Pulmonary artery endothelial cell (primary cell): ENCODE results near the gene LYSMD1. TPM values are rescaled to one million over a fixed set of nuclear protein-coding genes. Genes with fewer than 3 reads are reported as not detected.
A peak's percentile ranks its signal among the peaks of the same experiment; 100 is the strongest.

Experiments used
- DNase-seq: peaks from one replicate; pipeline ENCODE4 v3.0.0-alpha.2; 2011; ENCODE audit warnings: low read depth, low spot score
- total RNA-seq: library from RNA; depleted of rRNA; stranded (reverse); fragments of >200 nt; gene quantifications from 2 replicates; pipeline ENCODE4 v1.2.3, GENCODE V29; 2014

Gene LYSMD1
- total RNA-seq, 1 donor from 2014 or later, result 3.1 TPM

GRCh38 chr1:151142411-151143056, 23.2 kb downstream of the LYSMD1 start:
- DNase-seq, result no peak

GRCh38 chr1:151137789-151138188, 27.9 kb downstream of the LYSMD1 start:
- DNase-seq, result no peak

GRCh38 chr1:151135433-151136385, 30.0 kb downstream of the LYSMD1 start:
- no peak for DNase-seq

- DNase-seq, result no peak
These were observed 30.7 kb downstream of the LYSMD1 start for GRCh38 chr1:151134991-151135390.

GRCh38 chr1:151134396-151134795, 31.3 kb downstream of the LYSMD1 start:
- DNase-seq, result no peak

- no peak for DNase-seq
These were observed 32.5 kb downstream of the LYSMD1 start for GRCh38 chr1:151133018-151133806.

- DNase-seq, result no peak
These were observed 33.2 kb downstream of the LYSMD1 start for GRCh38 chr1:151132335-151133017.

GRCh38 chr1:151131701-151132334, 33.9 kb downstream of the LYSMD1 start:
- no peak for DNase-seq

- peak; percentile 30 for DNase-seq
These were observed 34.6 kb downstream of the LYSMD1 start for GRCh38 chr1:151130987-151131586.

GRCh38 chr1:151128800-151129199, 36.9 kb downstream of the LYSMD1 start:
- no peak for DNase-seq

- no peak for DNase-seq
These were observed 40.8 kb downstream of the LYSMD1 start for GRCh38 chr1:151124763-151125403.

GRCh38 chr1:151113877-151114276, 51.8 kb downstream of the LYSMD1 start:
- no peak for DNase-seq

Other genes starting within 250 kb of the LYSMD1 start
- 36.7 and 41.7 TPM in 2 replicates for gene SETDB1, start 239.5 kb downstream of the LYSMD1 start, total RNA-seq
- gene CERS2, start 191.1 kb downstream of the LYSMD1 start, total RNA-seq, result 87.4 and 121 TPM in 2 replicates
- not detected in 2 replicates for gene ANXA9, start 183.6 kb downstream of the LYSMD1 start, total RNA-seq
- 8.9 and 12.0 TPM in 2 replicates for gene MINDY1, start 159.0 kb downstream of the LYSMD1 start, total RNA-seq
- 4.1 and 7.7 TPM in 2 replicates for gene PRUNE1, start 157.5 kb downstream of the LYSMD1 start, total RNA-seq
- 0.07 and 0.11 TPM in 2 replicates for gene BNIPL, start 129.3 kb downstream of the LYSMD1 start, total RNA-seq
- 1.1 and 1.4 TPM in 2 replicates for gene C1orf56, start 118.2 kb downstream of the LYSMD1 start, total RNA-seq
- 59.9 and 70.5 TPM in 2 replicates for gene CDC42SE1, start 106.3 kb downstream of the LYSMD1 start, total RNA-seq
- 4.3 and 4.9 TPM in 2 replicates for gene MLLT11, start 105.5 kb downstream of the LYSMD1 start, total RNA-seq
- 6.4 and 9.8 TPM in 2 replicates for gene GABPB2, start 95.1 kb downstream of the LYSMD1 start, total RNA-seq
- gene SEMA6C, start 19.3 kb downstream of the LYSMD1 start, total RNA-seq, result 5.3 and 19.5 TPM in 2 replicates
- gene TNFAIP8L2, start 9.3 kb downstream of the LYSMD1 start, total RNA-seq, result 0.13 and 0.35 TPM in 2 replicates
- gene SCNM1, start 242 bp upstream of the LYSMD1 start, total RNA-seq, result 30.2 and 37.2 TPM in 2 replicates
- gene TMOD4, start 10.1 kb upstream of the LYSMD1 start, total RNA-seq, result not detected in 2 replicates
- gene VPS72, start 24.3 kb upstream of the LYSMD1 start, total RNA-seq, result 63.3 and 65.7 TPM in 2 replicates
- gene PIP5K1A, start 32.6 kb upstream of the LYSMD1 start, total RNA-seq, result 61.1 and 73.7 TPM in 2 replicates
- 263 and 288 TPM in 2 replicates for gene PSMD4, start 88.8 kb upstream of the LYSMD1 start, total RNA-seq
- 6.2 and 6.9 TPM in 2 replicates for gene ZNF687, start 116.4 kb upstream of the LYSMD1 start, total RNA-seq
- gene PI4KB, start 161.5 kb upstream of the LYSMD1 start, total RNA-seq, result 39.4 and 50.7 TPM in 2 replicates
- gene RFX5, start 181.3 kb upstream of the LYSMD1 start, total RNA-seq, result 51.0 and 68.5 TPM in 2 replicates
- gene SELENBP1, start 206.8 kb upstream of the LYSMD1 start, total RNA-seq, result 9.4 and 11.7 TPM in 2 replicates
- gene PSMB4, start 233.7 kb upstream of the LYSMD1 start, total RNA-seq, result 482 and 509 TPM in 2 replicates